Stimulated activated CD8-positive, alpha-beta memory T cell treated with anti-CD3 and anti-CD28 coated beads, Interleukin-7, amount 100 ng/mL, for 24 hours (primary cell): Measurements from ENCODE around the gene CFAP99.
A peak's percentile ranks its signal among the peaks of the same experiment; 100 is the strongest.

Source experiments
- DNase-seq: peaks from one replicate; pipeline ENCODE4 v3.0.0-alpha.2; 2020; ENCODE audit warnings: low read depth

CFAP99 gene

DNA sequence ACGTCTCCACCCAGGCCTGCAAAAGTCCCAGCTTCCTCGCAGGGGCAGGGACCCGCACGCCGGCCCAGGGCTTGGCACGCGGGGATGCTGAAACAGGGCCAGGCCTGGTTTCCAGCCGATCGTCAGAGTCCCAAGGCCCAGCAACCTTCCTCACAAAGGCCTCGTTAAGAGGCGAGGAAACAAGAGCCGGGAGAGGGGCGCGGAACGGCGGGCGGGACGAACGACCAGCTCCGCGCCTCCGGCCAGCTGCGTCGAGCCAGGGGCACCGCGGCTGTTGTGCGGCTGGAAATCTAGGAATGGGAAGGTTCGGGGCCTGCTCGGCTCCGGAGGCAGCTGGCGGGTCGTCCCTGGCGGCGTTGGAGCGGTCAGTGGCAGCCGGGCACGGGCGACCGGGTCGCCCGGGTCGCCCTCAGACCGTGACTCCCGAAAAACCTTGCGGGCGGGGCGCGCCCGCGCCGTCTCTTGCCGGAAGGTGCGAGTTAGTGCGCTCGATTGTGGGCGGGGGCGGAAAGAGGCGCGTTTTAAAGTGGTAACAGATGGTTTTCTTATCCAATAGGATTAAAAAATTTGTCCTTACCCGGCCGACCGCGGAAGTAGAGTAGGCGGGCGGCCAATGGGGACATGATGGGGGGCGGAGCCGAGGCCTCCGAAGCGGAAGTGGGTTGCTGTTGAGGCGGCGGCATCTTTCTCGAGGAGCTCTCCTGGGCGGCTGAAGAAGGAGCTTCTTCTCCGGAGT lies 49.9 kb downstream of the CFAP99 start, which contains the start of gene RNF4:
Gene RNF4 (plus strand): TSS at position 651 of the 736 bp plus-strand sequence. CDS start 21,388 bp downstream, outside the sequence.
- DNase-seq: peak; percentile 90

DNA sequence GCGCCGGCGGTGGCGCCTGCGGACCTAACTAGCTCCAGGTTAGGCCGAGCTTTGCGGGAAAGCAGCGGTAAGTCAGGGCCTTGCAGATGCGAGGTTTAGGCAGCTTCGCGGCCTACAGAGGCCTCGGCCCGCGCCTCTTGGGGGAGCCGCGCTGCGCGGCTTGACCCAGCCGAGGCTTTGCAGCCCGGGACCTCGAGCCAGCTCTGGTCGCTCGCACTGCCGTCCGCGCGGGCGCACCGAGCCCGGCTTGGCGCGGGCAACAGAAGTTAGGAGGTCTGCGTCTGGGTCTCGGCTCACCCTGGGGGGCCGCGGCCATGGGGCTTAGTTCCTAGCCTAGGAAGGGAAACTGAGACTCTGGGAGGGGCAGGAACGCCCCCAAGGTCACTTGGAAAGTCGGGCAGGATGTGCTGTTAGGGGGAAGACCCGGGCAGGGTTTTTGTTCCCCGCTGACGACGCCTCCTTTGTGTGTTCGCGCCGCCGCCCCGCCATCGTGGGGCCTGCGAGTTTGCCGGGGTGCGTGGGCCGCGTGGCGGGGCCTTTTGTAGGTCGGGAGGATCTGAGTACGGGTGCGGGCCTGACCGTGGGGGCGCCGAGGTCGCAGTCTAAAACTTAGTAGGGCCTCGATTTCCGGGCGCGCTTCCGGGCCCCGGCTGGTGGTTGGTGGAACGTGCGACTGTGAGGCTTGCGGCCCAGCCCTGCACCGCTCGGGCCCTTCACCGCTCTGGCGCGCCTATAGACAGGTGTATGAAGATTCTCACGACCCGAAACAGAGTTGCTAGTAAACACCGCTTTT lies 50.6 kb downstream of the CFAP99 start:
- peak; percentile 45 for DNase-seq

DNA sequence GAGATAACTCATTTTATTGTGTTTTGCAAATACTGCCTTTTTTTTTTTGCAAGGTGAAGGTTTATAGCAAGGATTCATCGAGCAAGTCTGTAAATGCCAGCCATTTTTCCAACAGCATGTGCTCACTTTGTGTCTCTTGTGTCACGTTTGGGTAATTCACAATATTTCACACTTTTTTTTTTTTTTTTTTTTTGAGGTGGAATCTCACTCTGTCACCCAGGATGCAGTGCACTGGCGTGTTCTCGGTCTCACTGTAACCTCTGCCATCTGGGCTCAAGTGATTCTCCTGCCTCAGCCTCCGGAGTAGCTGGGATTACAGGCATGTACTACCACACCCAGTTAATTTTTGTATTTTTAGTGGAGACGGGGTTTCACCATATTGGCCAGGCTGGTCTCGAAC lies 52.0 kb downstream of the CFAP99 start:
- no peak for DNase-seq

- DNase-seq: no peak
Measured at GRCh38 chr4:2472187-2472586, 53.4 kb downstream of the CFAP99 start.

- DNase-seq: no peak
Measured at GRCh38 chr4:2478229-2478628, 59.5 kb downstream of the CFAP99 start.

DNA sequence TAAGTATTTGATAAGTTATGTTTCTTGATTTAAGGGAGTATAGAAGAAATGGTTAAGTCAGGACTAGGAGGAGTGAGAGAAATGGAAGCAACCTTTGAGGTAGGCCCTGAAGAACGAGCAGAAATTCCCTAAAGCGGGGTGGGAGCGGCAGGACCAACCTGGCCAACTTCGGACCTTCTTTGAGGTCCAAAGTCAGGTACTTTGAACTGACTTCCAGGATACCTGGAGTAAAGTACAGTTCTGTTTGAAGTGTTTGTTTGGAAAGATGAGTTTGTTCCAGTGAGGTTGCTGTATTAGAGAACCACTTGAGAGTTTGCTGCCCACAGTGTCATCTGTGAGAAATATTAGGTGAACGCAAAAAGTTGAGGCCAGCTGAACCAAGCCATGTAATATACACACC lies 61.9 kb downstream of the CFAP99 start:
- no peak for DNase-seq

DNA sequence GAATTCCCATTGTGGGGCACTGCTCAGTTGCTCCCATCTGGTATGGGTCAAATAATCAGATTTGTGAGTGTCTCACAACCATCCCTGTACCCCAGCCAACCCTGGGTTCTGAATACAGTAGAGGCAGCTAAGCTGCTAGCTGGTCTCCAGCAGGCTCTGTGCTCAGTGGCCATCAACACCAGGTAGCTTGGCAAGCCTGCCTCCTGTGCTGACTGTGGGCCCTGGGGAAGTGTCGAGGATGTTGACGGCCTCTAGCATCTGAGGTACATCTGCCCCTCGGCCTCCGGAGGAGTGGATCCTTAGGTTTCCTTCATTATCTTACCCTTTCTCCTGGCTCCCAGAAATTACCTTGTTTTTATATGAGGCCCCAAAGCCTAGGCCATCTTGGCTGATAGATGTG lies 63.4 kb downstream of the CFAP99 start:
- no peak for DNase-seq

DNA sequence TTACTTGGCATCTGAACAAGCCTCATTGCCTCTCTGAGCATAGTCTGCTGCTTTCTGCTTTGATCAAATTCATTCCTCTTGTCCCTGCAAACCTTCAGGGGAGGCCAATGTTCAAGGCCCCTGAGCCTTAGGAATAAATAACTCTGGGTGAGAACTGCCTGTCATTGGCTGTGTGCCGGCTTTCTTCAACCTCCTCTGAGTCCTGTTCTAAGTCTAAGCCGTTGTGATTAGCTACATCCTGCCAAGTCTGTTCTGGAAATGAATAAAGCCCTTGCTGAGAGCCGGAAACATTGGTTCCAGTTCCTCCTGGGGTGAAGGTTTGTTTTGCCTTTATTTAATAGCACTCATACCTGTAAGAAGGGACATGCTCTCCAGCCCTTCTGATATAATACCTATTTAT lies 63.9 kb downstream of the CFAP99 start:
- no peak for DNase-seq

GRCh38 chr4:2483237-2483636 lies 64.5 kb downstream of the CFAP99 start:
- no peak for DNase-seq

DNA sequence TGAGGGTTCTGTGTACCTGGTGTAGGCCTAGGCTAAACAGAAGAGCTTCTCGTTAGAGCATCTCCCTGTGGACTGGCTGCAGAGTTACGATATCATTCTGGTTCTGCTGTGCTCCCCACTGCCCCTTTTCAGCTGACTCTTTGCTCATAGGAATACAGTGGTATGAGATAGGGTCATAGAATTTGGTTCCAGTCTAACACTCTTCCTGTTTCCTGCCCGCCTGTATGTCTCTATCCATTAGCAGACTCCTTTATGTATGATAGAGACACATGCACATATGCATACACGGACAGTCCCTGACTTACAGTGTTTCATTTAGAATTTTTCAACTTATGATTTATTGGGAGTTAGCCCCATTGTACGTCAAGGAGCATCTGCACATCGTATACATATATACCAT lies 65.4 kb downstream of the CFAP99 start:
- DNase-seq: no peak

DNA sequence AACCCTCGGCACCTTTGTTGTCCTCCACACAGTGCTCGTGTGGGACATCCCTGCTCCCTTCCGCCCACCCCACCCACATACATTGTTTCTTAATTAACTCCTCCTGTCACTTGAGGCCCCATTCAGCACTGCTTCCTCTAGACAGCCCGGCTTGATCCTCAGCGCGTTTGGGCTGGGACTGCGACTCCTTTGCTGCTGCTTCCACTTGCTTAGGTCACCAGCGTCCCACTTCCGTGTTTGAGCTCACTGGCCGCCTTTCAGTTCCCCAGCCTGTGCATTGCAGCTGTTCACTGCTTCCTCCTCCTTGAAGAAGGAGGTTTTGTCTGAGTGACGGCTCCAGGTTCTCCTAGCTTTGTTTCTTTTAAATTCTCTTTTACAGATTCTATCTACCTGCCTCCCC lies 66.2 kb downstream of the CFAP99 start:
- DNase-seq: peak; percentile 22

GRCh38 chr4:2485956-2486355 lies 67.2 kb downstream of the CFAP99 start:
- DNase-seq: no peak

DNA sequence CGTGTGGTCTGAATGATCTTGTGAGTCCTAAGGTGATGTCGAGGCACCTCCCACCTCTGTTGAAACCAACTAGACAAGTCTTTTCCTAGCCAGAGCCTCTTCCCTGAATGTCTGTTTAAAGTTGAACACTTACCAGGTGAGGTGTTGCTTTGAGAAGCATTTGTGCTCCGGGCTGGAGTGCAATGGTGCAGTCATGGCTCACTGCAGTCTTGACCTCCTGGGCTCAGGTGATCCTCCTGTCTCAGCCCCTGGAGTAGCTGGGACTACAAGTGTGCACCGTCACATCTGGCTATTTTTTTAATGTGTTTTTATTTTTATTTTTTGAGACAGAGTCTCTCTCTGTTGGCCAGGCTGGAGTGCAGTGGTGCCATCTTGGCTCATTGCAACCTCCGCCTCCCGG lies 68.2 kb downstream of the CFAP99 start:
- DNase-seq: no peak

DNA sequence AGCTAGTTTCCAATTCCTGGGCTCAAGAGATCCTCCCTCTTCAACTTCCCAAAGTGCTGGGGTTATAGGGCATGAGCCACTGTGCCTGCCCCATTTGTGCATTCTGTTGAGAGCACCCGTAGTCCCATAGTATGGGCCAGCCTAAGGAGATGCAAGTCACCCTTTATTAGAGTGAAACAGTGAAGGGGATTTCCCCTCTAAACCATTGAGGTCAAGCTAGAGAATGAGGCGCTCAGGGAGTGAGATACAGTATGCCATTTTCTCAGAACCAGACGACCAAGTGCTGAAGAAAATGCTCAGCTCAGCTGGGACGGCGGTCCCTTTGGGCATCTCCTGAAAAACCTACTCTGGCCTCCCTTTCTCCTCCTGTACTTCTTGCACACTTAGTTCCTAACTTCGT lies 68.9 kb downstream of the CFAP99 start:
- DNase-seq: no peak

- no peak for DNase-seq
Measured at GRCh38 chr4:2489081-2489805, 70.5 kb downstream of the CFAP99 start.

- DNase-seq: no peak
Measured at GRCh38 chr4:2489841-2490552, 71.2 kb downstream of the CFAP99 start.

- no peak for DNase-seq
Measured at GRCh38 chr4:2492970-2493369, 74.2 kb downstream of the CFAP99 start.

GRCh38 chr4:2494992-2495391 lies 76.2 kb downstream of the CFAP99 start:
- no peak for DNase-seq

- no peak for DNase-seq
Measured at GRCh38 chr4:2497324-2497723, 78.6 kb downstream of the CFAP99 start.

DNA sequence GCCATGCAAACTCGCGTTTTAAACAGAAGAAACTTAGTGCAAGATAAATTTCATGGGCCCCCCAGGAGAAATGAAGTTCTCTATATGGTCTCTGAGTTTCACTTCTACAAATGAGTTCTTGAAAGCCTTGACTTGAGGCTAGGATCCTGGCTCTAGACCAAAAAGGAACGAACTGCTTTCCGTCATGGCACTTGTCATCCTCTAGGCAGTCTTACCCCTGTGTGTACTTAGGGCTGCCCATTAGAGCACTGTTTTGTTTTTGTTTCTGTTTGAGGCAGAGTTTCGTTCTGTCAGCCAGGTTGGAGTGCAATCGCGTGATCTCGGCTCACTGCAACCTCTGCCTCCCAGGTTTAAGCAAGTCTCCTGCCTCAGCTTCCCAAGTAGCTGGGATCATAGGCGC lies 79.2 kb downstream of the CFAP99 start:
- DNase-seq: no peak

DNA sequence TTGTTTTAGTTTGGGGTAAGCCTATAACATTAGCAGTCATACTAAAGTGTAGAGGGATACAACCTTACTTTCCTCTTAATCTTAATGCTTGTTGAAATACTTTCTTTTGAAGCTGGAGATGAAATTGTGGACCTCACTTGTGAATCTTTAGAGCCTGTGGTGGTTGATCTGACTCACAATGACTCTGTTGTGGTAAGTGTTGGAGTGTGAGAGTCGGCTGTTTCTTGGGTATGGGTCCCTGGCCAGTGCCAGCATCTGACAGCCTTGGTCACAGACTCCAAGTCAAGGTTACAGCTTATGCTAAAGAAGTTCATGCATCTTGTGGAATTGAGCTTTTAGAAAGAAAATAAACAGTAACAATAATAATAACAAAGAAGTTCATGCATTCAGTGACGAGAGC lies 81.8 kb downstream of the CFAP99 start:
- DNase-seq: no peak

- DNase-seq: no peak
Measured at GRCh38 chr4:2501034-2501594, 82.4 kb downstream of the CFAP99 start.
